GM10266 (cell line): ENCODE results near the gene TMEM94.

Experiments
- DNase-seq: peaks from one replicate; pipeline ENCODE4 v3.0.0; 2012; ENCODE audit errors: extremely low spot score
- CTCF ChIP-seq: IDR thresholded peaks from 2 replicates; pipeline ENCODE4 v1.5.1; 2012; ENCODE audit warnings: mild to moderate bottlenecking, low read depth; ENCODE audit not compliant: control insufficient read depth, insufficient read depth; ENCODE audit errors: missing control alignments

The TMEM94 gene

GRCh38 chr17:75463603-75464002 is 7.2 kb downstream of the TMEM94 start:
- DNase-seq = no peak
- no peak for TF ChIP-seq CTCF

- no peak for DNase-seq
- no peak for TF ChIP-seq CTCF
Measured at GRCh38 chr17:75465039-75465438, 8.6 kb downstream of the TMEM94 start.

GRCh38 chr17:75468291-75468754 is 11.9 kb downstream of the TMEM94 start:
- DNase-seq = no peak

GRCh38 chr17:75468779-75469373 is 12.4 kb downstream of the TMEM94 start:
- no peak for DNase-seq
- no peak for TF ChIP-seq CTCF

More at GRCh38 chr17:75468291-75468754, 11.9 kb downstream of the TMEM94 start:
- no peak for TF ChIP-seq CTCF

GRCh38 chr17:75471207-75471606 is 14.8 kb downstream of the TMEM94 start:
- DNase-seq = no peak
- TF ChIP-seq CTCF = no peak

- DNase-seq = no peak
- no peak for TF ChIP-seq CTCF
Measured at GRCh38 chr17:75472119-75472518, 15.7 kb downstream of the TMEM94 start.

- TF ChIP-seq CTCF = no peak
- no peak for DNase-seq
Measured at GRCh38 chr17:75473246-75473645, 16.8 kb downstream of the TMEM94 start.
